Skin epidermis (tissue), 12 donors: Measurements from ENCODE around the gene CELA2B.
"Not testable (repeated sequence)": the region's sequence is repeated elsewhere in the genome, so short reads cannot be mapped to it uniquely, and the experiment has no call there.

ENCODE experiments used
- H3K27ac ChIP-seq, 21 experiments: fragments of 200-600 bp; sonication (generic) in 11 of 21; one replicate each; pipeline ENCODE4 v1.5.0; 2020; ENCODE audit warnings: mild to moderate bottlenecking in 3 of 21, inconsistent platforms in 2 of 21, moderate library complexity in 2 of 21
- H3K4me3 ChIP-seq, 7 experiments: fragments of 200-600 bp; sonication (generic) in 2 of 7; one replicate each; pipeline ENCODE4 v1.5.0; 2020; ENCODE audit warnings: inconsistent platforms in 2 of 7, mild to moderate bottlenecking in 2 of 7, moderate library complexity in 1 of 7

Gene CELA2B

GRCh38 chr1:15475752-15476314 is at the start of gene CELA2B:
Gene CELA2B, plus strand, starts transcription at chr1:15476104. Its CDS starts 22 bp downstream, at chr1:15476126.
- Histone ChIP-seq H3K4me3 (no peak within 1 kb of the TSS), H3K27ac (no peak within 1 kb of the TSS)

GRCh38 chr1:15426492-15427279 is 49.2 kb upstream of the CELA2B start:
- Histone ChIP-seq H3K4me3 (no peak overlapping the region), H3K27ac (peak overlapping the region in 4 of 21 experiments; percentile 11 to 29 (median 19))

- H3K4me3 ChIP-seq: no peak overlapping the region
- H3K27ac ChIP-seq: peak overlapping the region in 3 of 21 experiments; percentile 11 to 29 (median 11)
These were observed 48.6 kb upstream of the CELA2B start for GRCh38 chr1:15427280-15427666.

GRCh38 chr1:15428252-15428651 is 47.7 kb upstream of the CELA2B start:
- H3K27ac ChIP-seq, H3K4me3 ChIP-seq: not testable (repeated sequence)

- Histone ChIP-seq H3K27ac (no peak overlapping the region), H3K4me3 (no peak overlapping the region)
These were observed 47.0 kb upstream of the CELA2B start for GRCh38 chr1:15428815-15429435.

GRCh38 chr1:15429701-15430149 is 46.2 kb upstream of the CELA2B start:
- Histone ChIP-seq H3K27ac (no peak overlapping the region), H3K4me3 (no peak overlapping the region)

GRCh38 chr1:15430787-15431570 is 44.9 kb upstream of the CELA2B start:
- no peak overlapping the region for H3K27ac ChIP-seq
- no peak overlapping the region for H3K4me3 ChIP-seq

GRCh38 chr1:15431571-15431948 is 44.3 kb upstream of the CELA2B start:
- Histone ChIP-seq H3K27ac (peak overlapping the region in 1 of 21 experiments; percentile 40), H3K4me3 (no peak overlapping the region)

- Histone ChIP-seq H3K27ac (no peak overlapping the region), H3K4me3 (no peak overlapping the region)
These were observed 43.6 kb upstream of the CELA2B start for GRCh38 chr1:15432324-15432723.

- Histone ChIP-seq H3K4me3 (no peak overlapping the region), H3K27ac (no peak overlapping the region)
These were observed 42.4 kb upstream of the CELA2B start for GRCh38 chr1:15433471-15433870.

GRCh38 chr1:15434739-15435138 is 41.2 kb upstream of the CELA2B start:
- not testable (repeated sequence) for H3K27ac ChIP-seq, H3K4me3 ChIP-seq

GRCh38 chr1:15435239-15436077 is 40.4 kb upstream of the CELA2B start:
- Histone ChIP-seq H3K27ac (no peak overlapping the region), H3K4me3 (no peak overlapping the region)

GRCh38 chr1:15436881-15437442 is 38.9 kb upstream of the CELA2B start:
- no peak overlapping the region for H3K4me3 ChIP-seq
- no peak overlapping the region for H3K27ac ChIP-seq

GRCh38 chr1:15439325-15439724 is 36.6 kb upstream of the CELA2B start:
- Histone ChIP-seq H3K4me3 (no peak overlapping the region), H3K27ac (no peak overlapping the region)

- Histone ChIP-seq H3K27ac (no peak overlapping the region), H3K4me3 (no peak overlapping the region)
These were observed 35.5 kb upstream of the CELA2B start for GRCh38 chr1:15440357-15440756.

GRCh38 chr1:15441247-15441646 is 34.7 kb upstream of the CELA2B start:
- Histone ChIP-seq H3K27ac (no peak overlapping the region), H3K4me3 (no peak overlapping the region)

- H3K4me3 ChIP-seq: no peak overlapping the region
These were observed 33.8 kb upstream of the CELA2B start for GRCh38 chr1:15442119-15442518.

GRCh38 chr1:15442759-15443158 is 33.1 kb upstream of the CELA2B start:
- Histone ChIP-seq H3K27ac (no peak overlapping the region), H3K4me3 (no peak overlapping the region)

More at GRCh38 chr1:15442119-15442518, 33.8 kb upstream of the CELA2B start:
- no peak overlapping the region for H3K27ac ChIP-seq

GRCh38 chr1:15443281-15443680 is 32.6 kb upstream of the CELA2B start:
- Histone ChIP-seq H3K4me3 (no peak overlapping the region), H3K27ac (no peak overlapping the region)
